PC-3 (cell line): ENCODE measurements around the gene SLC6A11. TPM values are rescaled to one million over a fixed set of nuclear protein-coding genes. Genes with fewer than 3 reads are reported as not detected.

Experiments used
- ATAC-seq: fragments of 200-7000 bp; cut with Tn5 transposase; 2 replicates; pipeline ENCODE4 v1.9.1; 2020; ENCODE audit warnings: mild to moderate bottlenecking, moderate library complexity
- BruUV-seq: library from RNA; stranded (reverse); fragments of 400-500 nt; replicated peaks from 2 replicates; lab custom pipeline; 2021; lab: Mats Ljungman, UMichigan
- CTCF ChIA-PET: fragments of 300-600 bp; sonication (Branson Sonifier 250); formaldehyde crosslinking; loops from one replicate; lab custom pipeline; 2022; ENCODE audit warnings: antibody characterized with exemption; lab: Charles Lee
- POLR2A ChIA-PET: fragments of 300-600 bp; sonication (Branson Sonifier 250); formaldehyde crosslinking; loops from one replicate; lab custom pipeline; 2022; ENCODE audit warnings: antibody characterized with exemption; ENCODE audit not compliant: unreplicated experiment; lab: Charles Lee
- DNase-seq: peaks from one replicate; pipeline ENCODE4 v3.0.0-alpha.2; 2015
- H2AFZ ChIP-seq: fragments of 300-600 bp; sonication (generic); 2 replicates; pipeline ENCODE4 v1.6.0; 2016; ENCODE audit warnings: antibody characterized with exemption, low read length
- H3F3A ChIP-seq: fragments of 300-600 bp; sonication (generic); one replicate; pipeline ENCODE4 v1.6.0; 2017; ENCODE audit warnings: antibody characterized with exemption, low read length, control low read depth, mild to moderate bottlenecking; ENCODE audit not compliant: unreplicated experiment
- H3K27ac ChIP-seq: fragments of 300-600 bp; sonication (generic); 2 replicates; pipeline ENCODE4 v1.5.1; 2016; ENCODE audit warnings: mild to moderate bottlenecking, low read length
- H3K27me3 ChIP-seq: fragments of 300-600 bp; sonication (generic); 2 replicates; pipeline ENCODE4 v1.6.1; 2016; ENCODE audit warnings: low read length, mixed read lengths
- H3K36me3 ChIP-seq: fragments of 300-600 bp; sonication (generic); 2 replicates; pipeline ENCODE4 v1.6.1; 2016; ENCODE audit warnings: low read depth, mixed run types, low read length, mixed read lengths
- H3K4me1 ChIP-seq: fragments of 300-600 bp; sonication (generic); 2 replicates; pipeline ENCODE4 v1.5.1; 2016; ENCODE audit warnings: low read length; ENCODE audit not compliant: insufficient read depth
- H3K4me2 ChIP-seq: fragments of 300-600 bp; sonication (generic); 2 replicates; pipeline ENCODE4 v1.6.0; 2016; ENCODE audit warnings: low read length
- H3K4me3 ChIP-seq: fragments of 300-600 bp; sonication (generic); 2 replicates; pipeline ENCODE4 v1.5.1; 2016; ENCODE audit warnings: mild to moderate bottlenecking, low read length, mixed read lengths
- H3K79me2 ChIP-seq: fragments of 300-600 bp; sonication (generic); 2 replicates; pipeline ENCODE4 v1.6.1; 2017; ENCODE audit warnings: low read length, mixed read lengths
- H3K9ac ChIP-seq: fragments of 300-600 bp; sonication (generic); 2 replicates; pipeline ENCODE4 v1.6.0; 2016; ENCODE audit warnings: mild to moderate bottlenecking, low read length
- H3K9me2 ChIP-seq: fragments of 300-600 bp; sonication (generic); replicated peaks from 2 replicates; pipeline ENCODE4 v1.6.1; 2016; ENCODE audit warnings: mixed run types, low read length, mixed read lengths
- H3K9me3 ChIP-seq: fragments of 300-600 bp; sonication (generic); 2 replicates; pipeline ENCODE4 v1.6.1; 2016; ENCODE audit warnings: low read length, mixed read lengths
- H4K20me1 ChIP-seq: fragments of 300-600 bp; sonication (generic); 2 replicates; pipeline ENCODE4 v1.6.1; 2016; ENCODE audit warnings: low read length, mixed read lengths
- CTCF ChIP-seq: fragments of 300-600 bp; sonication (generic); conservative IDR thresholded peaks from 2 replicates; pipeline ENCODE4 v1.5.1; 2017; ENCODE audit warnings: antibody characterized with exemption, low read depth, mild to moderate bottlenecking, low read length
- EZH2 ChIP-seq: fragments of 300-600 bp; sonication (generic); IDR thresholded peaks from one replicate; pipeline ENCODE4 v1.6.1; 2017; ENCODE audit warnings: antibody characterized with exemption, mild to moderate bottlenecking, low read length; ENCODE audit not compliant: unreplicated experiment
- EZH2phosphoT487 ChIP-seq: fragments of 300-600 bp; sonication (generic); IDR thresholded peaks from 2 replicates; pipeline ENCODE4 v1.6.1; 2018; ENCODE audit warnings: mild to moderate bottlenecking, antibody characterized with exemption, low read length, borderline replicate concordance
- intact Hi-C: fragments of 100-400 bp; cut with micrococcal nuclease; formaldehyde crosslinking; loops from 2 replicates; pipeline ENCODE4 v1.9.0; 2023
- total RNA-seq: library from RNA; depleted of rRNA; stranded (reverse); fragments of >200 nt; gene quantifications from 2 replicates; pipeline ENCODE4 v1.2.3, GENCODE V29; 2014

SLC6A11 gene
- total RNA-seq, 1 experiment from 2014 or later = 34.0 TPM

DNA sequence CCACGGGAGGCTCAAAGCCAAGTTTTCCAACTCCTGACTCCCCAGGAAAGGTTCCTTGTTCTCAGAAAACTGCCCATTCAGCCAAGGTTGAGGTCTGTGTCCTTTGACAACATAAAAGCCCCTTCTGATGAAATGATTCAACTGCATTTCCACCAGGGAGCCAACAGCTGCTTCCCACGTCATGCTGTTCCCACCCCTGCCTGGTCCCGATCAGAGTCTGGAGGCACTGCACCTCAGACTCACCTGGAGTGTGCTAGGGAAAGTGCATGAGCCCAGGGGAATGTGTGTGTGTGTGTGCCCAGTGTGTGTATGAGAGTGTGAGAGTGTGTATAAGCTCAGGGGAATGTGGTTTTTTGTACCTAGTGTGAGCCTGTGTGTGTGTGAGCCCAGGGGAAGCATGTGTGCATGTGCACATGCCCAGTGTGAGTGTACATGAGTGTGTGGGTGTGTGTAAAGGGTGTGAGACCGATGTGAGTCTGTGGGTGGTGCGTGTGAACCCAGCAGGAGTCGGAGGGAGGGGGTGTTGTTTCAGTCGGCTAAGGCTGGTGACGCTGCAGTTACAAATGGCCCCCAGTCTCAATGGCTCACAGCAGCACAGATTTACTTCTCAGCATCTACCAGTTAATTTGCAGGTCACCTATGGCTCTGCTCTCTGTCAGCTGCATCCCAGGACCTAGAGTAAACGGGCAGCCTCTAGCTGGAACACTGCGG is 156.2 kb downstream of the SLC6A11 start:
- Histone ChIP-seq H3K79me2 (no peaks in the 10 kb centered on the region), H2AFZ (no peak overlapping the region), H3K27me3 (peaks cover 57% of the 10 kb centered on the region), H3K9me3 (no peaks in the 10 kb centered on the region), H3K4me3 (no peak overlapping the region), H3K9me2 (no peaks in the 10 kb centered on the region), H3K4me2 (no peak overlapping the region), H4K20me1 (no peaks in the 10 kb centered on the region), H3K4me1 (no peaks in the 10 kb centered on the region), H3K36me3 (no peaks in the 10 kb centered on the region), H3K27ac (no peak overlapping the region), H3F3A (no peaks in the 10 kb centered on the region), H3K9ac (no peak overlapping the region)
- DNase-seq = no peak
- no peak for ATAC-seq
- TF ChIP-seq CTCF = no peak
- TF ChIP-seq EZH2 = no peak
- no peak for TF ChIP-seq EZH2phosphoT487
- intact Hi-C loops = no loop called here
- BruUV-seq = no TSS peak
- CTCF ChIA-PET = no interaction called here
- POLR2A ChIA-PET = no interaction called here

DNA sequence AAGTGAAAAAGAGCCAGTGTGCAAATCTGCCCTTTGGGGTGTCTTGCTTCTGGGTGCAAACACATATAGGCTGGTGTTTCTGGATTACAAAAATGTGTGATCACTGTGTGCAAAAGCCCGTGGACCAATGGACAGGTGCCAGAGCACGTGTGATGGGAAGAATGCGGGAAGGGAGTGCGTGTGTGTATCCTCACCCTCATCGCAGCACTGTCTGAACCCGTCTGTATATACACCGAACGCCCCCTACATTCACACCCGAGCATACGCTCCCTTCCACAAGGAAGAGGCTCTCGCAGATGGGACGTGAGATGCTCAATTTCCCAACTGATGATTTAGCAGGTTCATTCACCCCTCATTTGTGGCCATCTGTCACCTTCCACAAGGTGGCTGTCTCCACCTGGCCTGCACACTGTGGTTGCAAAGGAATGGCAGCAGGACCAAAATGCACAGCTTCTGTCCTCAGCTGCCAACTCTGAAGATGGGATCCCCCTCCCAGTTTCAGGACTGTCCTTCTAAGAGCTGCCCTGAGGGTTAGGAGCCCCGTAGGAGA is 157.1 kb downstream of the SLC6A11 start:
- H3K27ac ChIP-seq = no peak overlapping the region
- BruUV-seq = no TSS peak

More for the DNA sequence above, 157.1 kb downstream of the SLC6A11 start:
- Histone ChIP-seq H3K27me3 (peaks cover 49% of the 10 kb centered on the region), H3K4me2 (no peak overlapping the region), H3K79me2 (no peaks in the 10 kb centered on the region), H3K4me1 (no peaks in the 10 kb centered on the region), H3K9ac (no peak overlapping the region), H4K20me1 (no peaks in the 10 kb centered on the region), H3K36me3 (no peaks in the 10 kb centered on the region), H3K4me3 (no peak overlapping the region), H2AFZ (no peak overlapping the region), H3K9me2 (no peaks in the 10 kb centered on the region), H3K9me3 (no peaks in the 10 kb centered on the region), H3F3A (no peaks in the 10 kb centered on the region)
- TF ChIP-seq EZH2 (no peak), CTCF (no peak), EZH2phosphoT487 (no peak)
- ATAC-seq (no peak), DNase-seq (no peak)
- intact Hi-C loops = no loop called here
- CTCF ChIA-PET = interaction anchor here (0.7 kb wide), 1 partner anchor 28 kb away, joined by 4 read pairs; no protein-coding TSS in a partner anchor
- POLR2A ChIA-PET = no interaction called here
